GM19238 (cell line): ENCODE data around the gene TXNIP.

Source experiments
- DNase-seq: peaks from one replicate; pipeline ENCODE4 v3.0.0; 2011; ENCODE audit warnings: low spot score; ENCODE audit not compliant: insufficient read length

The TXNIP gene

DNA sequence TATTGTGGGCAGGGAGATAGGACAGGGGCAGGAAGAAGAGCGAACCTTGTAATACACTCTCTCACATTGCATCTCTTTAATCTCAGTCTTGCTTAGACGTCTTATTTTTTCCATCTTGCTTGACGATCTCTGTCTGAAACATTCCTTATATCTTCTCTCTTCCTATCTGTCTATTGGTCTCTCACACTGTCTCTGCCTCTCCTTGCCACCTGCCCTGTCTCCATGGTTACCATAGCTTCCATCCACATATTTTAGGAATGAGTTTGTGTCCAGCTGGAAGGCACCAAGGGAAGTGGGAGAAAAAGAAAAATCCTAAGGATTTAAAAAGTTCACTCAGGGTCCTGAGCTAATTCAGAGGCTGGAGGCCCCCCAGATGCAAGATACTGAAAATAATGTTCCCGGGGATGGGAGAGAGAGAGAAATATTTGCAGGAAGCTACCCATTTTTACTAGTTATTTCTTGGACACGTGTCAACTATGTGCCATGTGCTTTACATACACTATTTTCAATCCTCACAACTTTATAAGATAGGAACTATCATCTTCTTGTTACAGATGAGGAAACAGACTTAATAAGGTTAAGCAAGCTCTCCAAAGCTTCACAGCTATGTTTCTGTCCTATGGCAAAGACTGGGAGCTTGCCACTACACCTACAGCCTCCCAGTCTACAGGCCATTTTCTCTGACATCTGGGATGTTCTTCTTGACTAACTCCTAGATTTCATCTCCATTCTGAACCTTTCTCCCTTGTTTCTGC is 32.9 kb downstream of the TXNIP start:
- DNase-seq, result no peak

DNA sequence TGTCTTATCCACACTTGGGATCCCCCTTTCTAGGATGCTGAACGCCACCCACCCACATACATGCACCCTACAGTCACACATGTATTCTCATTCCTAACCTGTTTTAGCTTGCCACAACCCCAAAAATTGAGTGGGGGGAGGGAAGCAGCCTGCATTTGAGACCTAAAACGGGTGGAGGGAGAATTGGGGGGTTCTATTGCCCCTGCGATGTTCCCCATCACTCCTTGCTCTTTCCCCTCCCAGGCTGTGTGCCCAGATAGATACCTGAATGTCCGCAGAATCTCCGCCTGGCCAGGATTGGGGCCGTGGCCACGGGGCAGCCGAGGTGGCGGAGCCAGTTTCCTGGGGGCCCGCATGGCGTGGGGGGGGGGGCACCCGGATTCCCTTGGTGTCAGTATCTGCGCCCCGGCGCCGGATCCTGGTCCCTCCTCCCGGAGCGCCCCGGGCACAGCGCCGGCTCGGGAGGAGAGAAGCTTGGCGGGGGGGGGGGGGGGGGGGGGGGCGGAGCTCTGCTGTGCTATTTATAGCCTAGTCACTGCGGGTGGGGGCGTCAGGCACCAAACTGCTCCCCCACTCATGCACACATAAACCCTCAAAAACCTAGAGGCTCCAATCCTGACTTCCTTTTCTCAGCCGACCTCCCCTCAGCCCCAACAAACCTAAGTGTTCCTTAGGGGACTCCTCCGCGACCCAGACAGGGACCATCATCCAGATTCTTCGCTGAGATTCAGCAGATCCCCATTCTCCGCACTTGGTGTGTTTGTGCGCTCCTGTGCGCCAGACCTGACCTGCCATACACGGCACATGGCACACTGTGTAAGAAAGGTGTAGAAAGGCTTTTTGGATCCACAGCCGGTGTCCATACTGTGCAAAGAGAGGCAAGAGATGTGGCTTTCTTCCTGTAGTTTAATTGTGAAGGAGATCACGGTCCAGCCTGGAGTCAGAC is 33.9 kb downstream of the TXNIP start:
- no peak for DNase-seq

DNA sequence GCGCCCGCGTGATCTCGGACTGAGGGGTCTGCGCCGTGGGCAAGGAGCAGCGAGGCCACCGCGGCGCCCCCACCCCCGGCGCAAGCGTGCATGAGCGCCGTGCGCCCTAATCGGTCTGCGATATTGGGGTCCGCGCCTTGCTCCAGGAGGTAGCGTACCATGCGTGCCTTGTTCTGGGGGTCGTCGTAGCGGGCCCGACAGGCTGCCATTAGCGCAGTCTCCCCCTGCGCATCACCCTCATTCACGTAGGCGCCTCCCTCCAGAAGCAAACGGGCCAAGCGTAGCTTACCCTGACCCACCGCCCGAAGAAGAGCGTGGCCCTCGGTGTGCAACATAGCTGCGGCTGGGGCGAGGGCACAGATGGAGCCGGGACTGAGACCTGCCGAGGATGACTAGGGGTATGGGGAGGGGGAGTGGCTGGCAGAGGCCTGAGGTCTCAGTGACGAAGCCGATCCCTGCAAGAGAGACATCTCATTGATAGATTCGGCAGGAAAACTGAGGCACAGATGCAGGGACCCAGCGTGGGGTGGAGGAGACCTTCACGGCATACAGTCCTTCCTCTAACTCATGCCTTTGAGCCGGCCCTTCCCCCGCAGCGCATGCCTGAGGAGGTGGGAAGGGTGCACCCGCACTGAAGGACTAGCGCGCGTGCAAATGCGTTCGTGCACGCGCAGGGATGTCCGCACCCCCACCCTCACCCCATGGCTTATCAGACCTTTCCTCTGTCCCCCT is 34.8 kb downstream of the TXNIP start:
- DNase-seq, result no peak

DNA sequence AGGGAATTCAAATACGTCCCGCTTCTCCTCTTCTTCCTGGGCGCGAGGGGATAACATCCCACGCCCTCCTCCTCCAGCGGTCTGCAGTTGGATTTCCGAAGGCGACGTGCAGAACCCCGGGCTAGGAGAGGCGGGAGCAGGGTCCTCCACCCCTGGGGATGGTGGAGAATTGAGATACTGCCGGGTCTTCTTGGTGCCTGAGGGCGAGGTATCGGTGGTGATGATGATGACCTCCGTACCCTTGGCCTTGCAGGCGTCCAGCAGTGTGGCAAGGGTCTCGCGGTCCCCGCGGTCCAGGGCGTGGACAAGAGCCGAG is 35.3 kb downstream of the TXNIP start:
- no peak for DNase-seq

DNA sequence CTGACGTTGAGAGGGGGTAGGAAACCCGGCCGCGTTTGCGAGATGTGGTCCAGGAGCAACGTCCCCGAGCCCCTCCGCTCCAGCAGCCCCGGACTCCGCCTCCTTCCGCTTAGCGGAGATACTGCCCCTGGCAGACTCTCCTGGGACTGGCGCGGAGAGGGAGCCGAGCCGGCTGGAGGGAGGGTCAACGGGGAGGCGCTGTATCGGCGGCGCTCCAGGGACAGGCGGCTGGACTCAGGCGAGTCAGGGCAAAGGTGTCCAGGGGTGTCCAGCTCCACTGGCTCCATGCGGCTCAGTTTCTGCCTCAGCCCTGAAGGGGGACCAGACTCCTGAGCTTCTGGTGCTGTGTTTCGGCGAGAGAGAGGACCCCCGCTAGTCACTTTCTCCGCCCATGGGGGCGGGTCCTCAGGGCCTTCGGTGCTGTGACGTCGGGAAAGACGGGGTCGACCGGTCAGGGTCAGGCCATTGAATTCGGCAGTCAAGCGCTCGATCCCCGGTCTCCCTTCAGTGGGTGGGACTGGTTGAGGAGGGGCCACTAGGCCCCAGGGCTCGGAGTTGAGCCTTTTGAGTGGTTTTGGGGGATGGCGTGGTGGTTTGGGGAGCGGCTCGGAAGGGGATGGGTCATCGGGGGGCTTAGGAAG is 35.8 kb downstream of the TXNIP start:
- no peak for DNase-seq

DNA sequence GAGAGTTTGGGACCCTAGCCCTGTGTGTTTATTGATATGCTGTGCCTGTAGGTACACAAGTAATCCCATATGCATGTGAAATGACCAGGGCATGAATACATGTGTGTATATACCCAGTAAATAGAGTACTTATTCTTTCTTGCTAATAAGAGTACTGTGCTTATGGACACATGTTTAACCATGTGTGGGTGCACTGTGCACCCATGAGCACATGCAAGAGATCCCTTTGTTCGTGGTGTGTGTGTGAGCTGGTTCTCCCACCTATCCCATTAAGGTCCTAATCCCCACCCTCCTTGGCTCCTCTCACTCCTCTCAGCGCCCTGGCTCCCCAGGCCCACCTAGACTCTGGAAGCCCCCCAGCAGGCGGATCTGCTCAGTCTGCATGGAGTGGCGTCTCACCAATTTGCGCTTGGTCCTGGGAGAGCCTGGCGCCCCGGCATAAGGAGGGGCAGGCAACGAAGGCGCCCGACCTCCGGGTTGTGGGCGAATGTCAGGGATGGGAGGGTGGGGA is 36.4 kb downstream of the TXNIP start:
- DNase-seq, result no peak

DNA sequence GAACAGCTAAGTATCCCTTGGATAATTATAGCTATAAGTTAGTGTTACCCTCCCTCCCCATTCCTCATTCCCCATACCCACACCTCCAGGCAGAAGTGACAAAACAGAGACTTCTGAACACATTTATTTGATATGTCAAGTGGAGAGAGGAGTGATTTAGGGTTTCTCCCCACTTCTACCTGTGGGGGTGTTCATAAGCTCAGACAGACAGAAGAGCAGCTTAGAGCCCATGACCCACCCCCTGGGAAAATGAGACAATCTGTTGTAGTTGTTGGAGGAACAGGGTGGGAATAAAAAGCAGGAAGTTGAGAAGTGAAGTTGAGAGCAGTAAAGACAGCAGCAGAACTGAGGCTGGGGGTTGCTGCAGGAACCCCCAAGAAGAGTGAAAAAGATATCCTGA is 37.0 kb downstream of the TXNIP start:
- no peak for DNase-seq

DNA sequence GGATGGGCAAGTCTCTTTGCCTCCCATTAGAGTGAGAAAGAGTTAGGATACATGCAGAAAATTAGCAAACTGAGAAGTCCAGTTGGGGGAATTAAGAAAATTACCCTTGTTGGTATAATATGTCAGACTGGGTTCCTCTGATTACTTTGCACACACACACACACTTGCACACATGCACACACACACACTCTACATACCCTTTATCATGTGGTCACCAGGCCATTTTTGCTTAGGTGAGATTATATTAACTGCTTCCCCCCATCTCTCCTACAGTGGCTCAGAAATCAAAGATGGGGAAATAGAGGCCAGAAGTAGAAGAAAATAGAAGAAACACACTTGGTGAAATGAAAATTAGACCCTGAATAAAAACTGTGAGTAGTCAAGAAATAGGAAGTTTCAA is 37.6 kb downstream of the TXNIP start:
- no peak for DNase-seq

DNA sequence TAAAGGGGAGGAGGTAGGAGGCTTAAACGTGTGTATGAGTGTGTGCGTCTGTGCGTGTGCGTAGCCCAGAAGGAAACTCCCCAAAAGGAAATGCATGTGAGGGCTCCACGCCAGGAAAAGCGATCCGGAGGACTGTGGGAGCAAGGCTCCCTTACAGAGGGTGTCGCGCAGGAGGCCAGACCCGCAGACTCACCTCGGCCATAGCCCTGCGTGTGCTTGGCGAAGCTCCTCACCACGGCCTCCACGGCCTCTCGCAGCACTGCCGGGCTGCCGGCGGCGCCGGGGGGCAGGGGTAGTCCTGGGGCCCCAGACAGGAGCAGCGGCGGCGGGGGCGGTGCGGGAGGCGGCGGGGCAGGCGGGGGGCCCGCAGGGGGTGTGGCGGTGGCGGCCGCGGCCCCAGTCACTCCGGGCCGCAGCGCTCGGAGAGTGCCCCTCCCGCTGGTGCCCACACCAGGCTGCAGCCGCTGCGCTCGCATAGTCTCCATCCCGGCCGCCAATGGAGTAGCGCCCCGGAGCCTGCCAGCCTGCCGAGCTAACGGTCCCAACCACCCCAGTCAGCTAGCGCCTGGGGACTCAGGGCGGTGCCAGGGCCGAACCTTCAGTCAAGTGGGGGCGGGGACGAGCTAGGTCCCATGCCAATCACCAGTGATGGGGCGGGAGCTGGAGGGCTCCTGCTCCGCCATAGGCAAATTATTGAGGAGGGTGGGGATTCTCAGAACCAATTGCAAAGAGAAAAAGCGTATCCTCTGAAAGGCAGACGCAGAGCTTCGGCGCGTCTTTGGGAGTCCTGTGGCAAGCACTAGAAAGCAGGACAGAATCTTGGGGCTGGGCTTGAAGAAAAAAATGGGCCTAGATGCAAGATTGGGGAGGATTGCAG is 38.7 kb downstream of the TXNIP start, which contains the start of gene LIX1L:
TSS of gene LIX1L (minus strand) at position 575 of the 877 bp plus-strand sequence. CDS start at position 485, 90 bp downstream.
- peak; percentile 92 for DNase-seq

DNA sequence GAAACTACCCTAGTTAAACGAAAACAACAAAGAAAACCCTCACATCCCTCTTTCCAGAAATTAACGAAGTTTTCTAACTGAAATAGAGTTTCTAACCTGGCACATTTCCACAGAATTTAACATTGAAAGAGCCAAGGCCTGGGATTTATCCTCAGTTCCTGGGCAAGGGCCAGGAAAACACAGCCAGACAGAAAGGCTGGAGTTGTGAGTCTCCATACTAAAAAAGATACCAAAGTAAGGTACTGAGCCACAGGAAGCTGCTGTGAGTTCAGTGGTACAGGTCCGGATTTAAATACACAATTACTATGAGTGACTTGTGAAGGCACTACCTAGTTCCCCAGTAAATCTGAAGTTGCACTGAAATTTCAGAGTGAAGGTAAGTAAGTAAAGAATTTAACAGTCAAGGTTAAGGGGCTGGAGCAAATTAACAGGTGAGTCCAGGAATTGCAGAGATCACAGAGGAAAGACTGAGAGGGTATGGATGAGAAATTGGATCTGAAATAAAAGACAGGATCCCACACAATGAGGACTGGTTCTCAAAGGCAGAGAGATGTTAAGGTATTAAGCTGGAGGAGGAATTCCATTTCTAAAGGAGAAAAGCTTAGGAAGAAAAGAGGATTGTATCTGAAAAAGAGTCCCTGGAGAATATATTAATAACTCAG is 39.5 kb downstream of the TXNIP start:
- no peak for DNase-seq

DNA sequence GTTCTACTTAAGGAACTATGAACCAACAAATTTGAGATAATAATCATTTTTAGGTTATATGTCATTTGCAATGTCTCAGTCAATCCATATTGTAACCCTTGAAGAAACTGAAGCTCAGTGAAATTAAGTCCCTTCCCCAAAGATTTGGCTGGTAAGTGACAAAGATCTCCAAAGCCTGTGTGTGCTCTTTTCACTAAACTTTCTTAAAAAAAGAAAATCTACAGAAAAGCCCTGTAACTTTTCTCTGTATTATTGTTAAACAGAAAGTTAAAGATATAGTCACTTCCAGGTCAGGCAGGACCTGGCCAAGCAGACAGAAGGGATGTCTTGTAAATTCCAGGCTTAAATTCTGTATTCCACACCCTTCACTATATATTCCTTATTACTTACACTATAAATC is 40.0 kb downstream of the TXNIP start:
- DNase-seq, result no peak

DNA sequence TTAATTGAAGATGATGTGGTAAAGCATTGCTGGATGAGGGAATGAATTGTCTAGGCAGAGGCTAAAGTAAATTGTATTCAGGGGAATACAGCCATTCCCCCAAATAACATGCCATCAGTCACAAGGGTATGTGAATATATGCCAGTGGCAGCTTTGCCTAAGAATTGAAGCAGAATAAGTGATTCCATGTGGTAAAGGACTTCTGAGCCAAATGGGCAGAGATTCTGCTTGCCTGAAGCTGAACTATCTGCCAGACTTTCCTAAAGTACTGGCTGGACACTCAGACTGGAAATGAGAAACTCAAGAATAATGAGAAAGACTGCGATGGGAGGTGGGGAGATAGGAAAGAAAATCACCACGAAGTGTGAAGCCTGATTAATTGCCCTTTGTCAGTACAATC is 40.9 kb downstream of the TXNIP start:
- DNase-seq, result no peak

DNA sequence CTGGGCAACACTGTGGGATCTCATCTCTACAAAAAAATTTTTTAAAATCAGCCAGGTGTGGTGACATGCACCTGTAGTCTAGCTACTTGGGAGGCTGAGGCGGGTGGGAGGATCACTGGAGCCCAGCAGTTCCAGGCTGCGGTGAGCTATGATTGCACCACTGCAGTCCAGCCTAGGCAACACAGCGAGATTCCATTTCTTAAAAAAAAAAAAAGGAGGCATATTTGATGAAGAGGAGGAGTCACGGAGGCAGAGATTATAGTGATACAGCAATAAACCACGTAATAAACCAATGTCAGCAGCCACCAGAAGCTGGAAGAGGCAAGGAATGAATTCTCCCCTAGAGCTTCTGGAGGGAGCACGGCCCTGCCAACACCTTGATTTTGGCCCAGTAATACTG is 42.5 kb downstream of the TXNIP start:
- no peak for DNase-seq

DNA sequence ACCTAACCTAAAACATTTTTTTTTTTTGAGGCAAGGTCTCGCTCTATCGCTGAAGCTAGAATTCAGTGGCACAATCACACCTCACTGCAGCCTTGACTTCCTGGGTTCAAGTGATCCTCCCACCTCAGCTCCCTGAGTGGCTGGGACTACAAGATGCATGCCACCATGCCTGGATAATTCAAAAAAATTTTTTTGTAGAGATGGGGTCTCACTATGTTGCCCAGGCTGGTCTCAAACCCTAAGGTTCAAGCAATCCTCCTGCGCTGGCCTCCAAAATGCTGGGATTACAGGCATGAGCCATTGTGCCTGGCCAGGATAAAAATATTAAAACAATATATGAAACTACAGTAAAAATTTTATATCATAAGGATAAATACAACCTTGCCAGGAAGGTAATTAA is 43.5 kb downstream of the TXNIP start:
- no peak for DNase-seq

DNA sequence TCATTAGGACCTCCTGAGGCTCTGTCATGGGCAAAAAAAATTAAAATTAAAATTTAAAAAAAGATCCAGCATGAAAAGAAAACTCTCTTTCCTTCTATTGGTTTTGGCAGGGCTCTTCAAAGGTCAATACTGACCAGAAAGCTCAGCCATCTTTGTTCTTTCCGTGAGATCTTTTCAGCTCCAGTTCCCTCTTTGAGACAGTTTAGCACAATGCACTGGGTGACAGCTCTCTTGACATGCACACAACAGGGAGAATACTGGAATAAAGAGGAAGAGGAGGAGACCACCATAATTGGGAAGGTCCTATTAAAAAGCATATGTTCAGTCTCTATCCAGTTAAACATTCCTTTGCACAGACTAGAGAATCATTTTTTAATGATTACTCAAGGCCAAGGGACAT is 44.9 kb downstream of the TXNIP start:
- no peak for DNase-seq

DNA sequence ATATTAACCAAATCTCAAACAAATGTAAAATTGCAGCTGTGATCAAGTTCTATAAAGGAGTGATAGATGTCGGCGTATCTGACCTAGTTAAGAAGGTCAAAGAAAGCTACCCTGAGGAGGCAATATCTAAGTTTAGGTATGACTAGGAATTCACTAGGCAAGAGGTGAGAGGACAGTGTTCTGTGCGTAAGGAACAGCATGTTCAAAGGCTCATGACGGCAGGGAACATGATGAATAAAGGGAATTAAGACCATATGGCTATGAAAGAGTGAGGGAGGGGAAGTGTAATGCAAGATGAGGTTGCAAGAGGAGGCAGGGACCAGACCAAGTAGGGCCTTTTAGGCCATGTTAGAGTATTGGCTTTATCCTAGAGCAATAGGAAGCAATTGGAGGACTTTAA is 47.2 kb downstream of the TXNIP start:
- DNase-seq, result no peak

DNA sequence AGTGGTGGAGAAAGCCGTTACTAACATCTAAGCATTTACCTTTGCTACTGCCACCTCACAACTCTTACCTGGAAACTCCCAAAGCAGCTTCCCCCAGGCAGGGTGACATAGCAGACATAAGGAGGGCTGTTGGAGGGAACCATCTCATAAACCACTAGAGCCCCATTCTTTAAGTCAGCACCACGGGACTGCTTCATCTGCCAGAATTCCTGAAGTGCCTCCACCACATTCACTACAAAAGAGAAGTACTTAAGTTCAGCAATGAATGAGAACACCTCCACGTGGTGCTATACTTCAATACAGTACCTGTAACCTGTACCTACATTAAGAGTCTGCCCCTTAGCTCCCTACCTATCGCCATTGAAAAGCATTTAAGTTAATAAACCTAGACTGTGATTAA is 48.8 kb downstream of the TXNIP start:
- DNase-seq, result no peak

DNA sequence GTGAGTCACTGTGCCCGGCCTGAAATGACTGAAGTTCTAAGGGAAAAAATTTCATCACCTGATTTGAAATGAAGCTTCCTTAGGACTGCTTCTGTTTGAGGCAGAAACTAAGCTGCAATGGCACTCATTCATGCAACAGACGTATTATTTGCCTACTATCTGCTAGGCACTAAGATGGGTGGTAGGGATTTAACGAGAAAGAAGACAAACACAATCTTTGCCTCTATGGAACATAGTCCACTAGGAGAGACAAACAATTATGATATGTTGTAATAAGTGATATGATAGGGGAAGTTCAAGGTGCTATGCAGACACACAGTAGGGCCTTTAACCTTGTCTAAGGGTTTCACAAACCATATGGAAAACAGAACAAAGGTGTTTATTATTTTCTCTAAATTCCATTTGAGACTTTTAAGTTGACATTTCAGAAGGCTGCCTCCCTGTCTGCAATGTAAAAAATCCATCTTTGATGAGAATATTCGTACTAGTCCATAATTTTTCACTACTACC is 49.8 kb downstream of the TXNIP start:
- no peak for DNase-seq

DNA sequence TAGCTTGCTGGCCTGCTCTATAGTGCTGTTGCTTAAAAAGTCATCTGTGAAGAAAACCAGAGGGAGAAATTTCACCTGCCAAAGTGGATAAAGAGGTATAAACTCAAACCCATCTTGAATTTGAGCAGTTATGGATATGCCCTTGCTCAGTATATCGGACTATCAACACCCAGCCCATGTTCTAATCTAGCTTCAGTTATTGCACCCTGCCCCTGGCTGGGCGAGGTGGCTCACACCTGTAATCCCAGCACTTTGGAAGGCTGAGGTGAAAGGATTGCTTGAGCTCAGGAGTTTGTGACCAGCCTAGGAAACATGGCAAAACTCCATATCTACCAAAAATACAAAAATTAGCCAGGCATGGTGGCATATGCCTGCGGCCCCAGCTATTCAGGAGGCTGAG is 51.8 kb downstream of the TXNIP start:
- DNase-seq, result no peak

DNA sequence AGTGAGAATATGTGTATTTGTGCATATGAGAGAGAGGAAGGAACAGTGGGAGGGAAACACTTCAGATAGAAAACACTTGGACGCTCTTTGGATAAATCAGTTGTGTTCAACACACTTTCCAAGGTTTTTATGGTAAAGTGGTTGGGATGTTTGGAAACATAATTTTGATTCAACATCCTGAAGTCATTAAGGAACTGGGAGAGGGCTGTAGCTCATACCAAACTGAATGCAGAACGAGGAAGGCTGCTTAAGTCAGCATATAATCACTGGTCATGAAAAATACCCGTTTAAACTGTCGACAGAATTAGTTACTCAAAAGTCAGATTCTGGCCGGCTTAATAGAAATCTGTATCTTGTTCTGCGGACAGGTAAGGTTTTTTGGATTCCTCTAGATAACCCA is 53.5 kb downstream of the TXNIP start:
- DNase-seq, result no peak
